ENCODE measurements around the gene KRT86.

The KRT86 gene

DNA sequence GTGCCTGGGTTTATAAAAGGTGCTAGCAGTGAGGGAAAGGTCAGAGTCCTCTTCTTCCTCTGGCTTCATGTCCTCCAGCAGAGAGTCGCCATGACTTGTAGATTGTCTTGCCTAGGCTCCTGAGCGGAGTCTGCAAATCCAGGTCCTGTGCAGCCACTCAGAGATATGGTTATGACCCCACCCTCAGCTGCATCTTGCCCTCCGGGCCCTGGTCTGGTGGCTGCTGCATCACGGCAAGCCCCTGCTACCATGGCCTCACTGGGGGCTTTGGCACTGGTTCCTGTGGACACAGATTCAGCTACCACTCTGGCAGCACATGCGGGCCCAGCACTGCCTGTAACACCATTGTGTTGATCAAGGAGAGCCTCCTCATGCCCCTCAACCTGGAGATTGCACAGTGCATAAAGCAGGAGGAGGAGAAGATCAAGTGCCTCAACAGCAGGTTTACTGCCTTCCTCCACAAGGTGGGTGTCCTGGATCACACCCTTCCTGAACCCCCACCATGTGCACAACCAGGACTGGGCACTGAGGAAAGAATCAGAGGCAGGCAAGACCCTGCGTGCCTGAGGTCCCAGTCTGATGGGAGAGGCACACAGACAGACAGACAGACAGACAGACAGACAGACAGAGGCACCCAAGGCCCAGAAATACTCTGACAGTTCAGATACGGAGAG, 10.5 kb upstream of the KRT86 start:
- DNase-seq (ENCODE audit: insufficient read length, low spot score), result no peak
- FAIRE-seq, result no peak

DNA sequence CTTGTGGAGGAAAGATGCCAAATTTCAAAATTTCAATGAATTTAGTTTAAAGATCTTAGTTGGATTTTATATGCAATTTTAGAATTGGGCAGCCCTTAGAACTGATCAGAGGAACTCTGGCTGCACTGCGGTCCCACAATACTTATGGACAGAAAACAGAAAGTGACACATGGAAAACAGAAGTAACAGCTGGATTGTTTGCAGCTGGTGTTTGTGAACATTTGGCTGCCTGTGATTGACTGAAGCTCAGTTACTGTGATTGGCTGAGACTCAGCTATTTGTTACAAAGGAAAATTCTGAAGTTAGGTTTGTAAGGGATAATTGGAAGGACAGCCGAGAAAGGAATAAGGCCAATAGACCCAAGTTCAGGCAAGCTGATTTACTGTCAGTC, 10.0 kb upstream of the KRT86 start:
- DNase-seq (ENCODE audit: insufficient read length, low spot score) (no peak), FAIRE-seq (no peak)

DNA sequence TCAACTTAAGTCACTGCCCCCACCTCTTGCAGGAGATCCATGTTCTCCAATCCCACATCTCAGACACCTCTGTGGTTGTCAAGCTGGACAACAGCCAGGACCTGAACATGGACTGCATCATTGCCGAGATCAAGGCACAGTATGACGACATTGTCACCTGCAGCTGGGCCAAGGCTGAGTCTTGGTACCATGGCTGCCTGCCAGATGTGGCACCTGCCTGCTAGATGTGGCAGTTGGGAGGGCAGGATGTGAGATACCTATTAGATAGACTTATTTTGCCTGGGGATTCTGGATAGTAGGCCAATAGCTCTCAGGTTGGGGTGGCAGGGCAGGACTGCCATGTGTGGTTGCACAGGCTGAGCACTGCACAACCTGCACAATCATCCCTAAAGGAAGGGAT, 7.9 kb upstream of the KRT86 start:
- no peak for FAIRE-seq
- no peak for DNase-seq (ENCODE audit: insufficient read length, low spot score)

DNA sequence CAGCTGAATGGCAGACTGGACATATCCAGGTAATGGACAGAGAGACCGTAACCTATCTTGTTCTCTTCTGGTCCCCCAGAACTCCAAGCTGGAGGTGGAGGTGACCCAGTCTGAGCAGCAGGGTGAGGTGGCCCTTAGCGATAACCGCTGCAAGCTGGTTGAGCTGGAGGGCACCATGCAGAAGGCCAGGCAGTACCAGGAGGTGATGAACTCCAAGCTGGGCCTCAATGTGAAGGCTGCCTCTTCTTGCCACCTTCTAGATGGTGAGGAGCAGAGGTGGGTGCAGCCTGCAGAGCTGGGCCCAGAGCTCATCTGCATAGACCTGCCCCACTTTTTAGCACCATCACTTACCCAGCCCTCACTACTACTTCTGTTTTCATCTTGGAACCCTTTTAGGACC, 7.2 kb upstream of the KRT86 start:
- no peak for FAIRE-seq
- DNase-seq (ENCODE audit: insufficient read length, low spot score), result no peak

DNA sequence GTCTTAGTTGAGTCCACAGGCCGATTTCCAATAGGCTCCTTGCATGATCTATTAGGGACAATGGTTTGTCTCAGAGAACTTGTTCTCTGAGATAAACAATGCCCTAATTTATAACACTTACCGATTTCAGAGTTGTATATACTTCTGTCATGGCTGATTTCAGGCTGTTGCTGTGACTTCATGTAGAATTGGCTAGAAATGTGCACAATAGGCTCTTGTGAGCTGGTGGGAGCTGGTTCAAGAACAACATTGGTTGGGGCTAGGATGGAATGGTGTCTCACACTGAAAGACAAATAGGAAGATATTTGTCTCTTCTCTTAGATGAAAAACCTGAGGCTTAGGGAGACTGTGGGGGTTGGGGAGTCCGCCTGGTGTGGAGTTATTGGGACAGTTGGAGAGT, 6.7 kb upstream of the KRT86 start:
- FAIRE-seq, result no peak
- DNase-seq (ENCODE audit: insufficient read length, low spot score), result no peak

DNA sequence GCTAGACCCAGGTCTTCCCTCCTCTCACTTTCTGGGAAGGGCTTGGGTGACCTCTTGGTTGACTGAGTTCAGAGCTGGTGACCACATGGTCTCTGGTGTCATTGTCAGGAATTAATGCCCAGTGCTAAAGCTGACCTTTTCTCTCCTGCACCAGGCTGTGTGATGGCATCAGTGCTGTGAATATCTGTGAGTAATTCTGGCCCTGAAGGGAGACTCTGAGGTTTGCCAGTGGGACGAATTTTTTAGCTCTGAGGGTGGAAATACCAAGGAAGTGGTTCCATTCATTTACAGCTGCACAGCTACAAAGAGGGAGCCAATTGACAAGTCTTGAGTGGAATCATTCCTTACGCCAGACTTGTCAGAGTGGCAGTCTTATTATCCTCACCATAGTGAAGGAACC, 6.2 kb upstream of the KRT86 start:
- FAIRE-seq (no peak), DNase-seq (ENCODE audit: insufficient read length, low spot score) (no peak)

DNA sequence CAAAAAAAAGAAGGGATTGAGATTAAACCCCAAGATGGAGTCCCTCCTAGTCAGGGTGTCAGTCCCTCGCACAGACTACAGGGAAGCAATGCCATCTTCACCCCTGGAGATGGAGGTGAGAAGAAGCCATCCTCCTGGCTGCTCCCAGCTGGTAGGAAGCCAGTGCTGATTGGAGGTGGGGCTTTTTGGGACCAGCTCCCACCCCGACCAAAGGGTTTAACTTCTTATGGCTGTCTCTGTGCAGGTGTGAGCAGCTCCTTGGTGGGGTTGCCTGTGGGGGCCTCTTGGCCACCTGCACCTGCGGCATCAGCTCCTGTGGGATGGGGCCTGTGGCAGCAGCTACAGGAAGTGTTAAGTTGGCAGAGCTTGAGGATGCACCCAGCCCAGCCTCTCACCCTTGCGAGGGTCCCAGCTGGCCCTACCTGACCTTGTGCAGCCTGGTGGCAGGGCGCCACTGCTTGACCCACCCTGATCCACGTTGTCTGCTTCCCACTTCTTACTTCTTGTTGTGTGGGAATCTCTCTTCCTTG, 3.8 kb upstream of the KRT86 start:
- DNase-seq (ENCODE audit: insufficient read length, low spot score) (no peak), FAIRE-seq (no peak)

DNA sequence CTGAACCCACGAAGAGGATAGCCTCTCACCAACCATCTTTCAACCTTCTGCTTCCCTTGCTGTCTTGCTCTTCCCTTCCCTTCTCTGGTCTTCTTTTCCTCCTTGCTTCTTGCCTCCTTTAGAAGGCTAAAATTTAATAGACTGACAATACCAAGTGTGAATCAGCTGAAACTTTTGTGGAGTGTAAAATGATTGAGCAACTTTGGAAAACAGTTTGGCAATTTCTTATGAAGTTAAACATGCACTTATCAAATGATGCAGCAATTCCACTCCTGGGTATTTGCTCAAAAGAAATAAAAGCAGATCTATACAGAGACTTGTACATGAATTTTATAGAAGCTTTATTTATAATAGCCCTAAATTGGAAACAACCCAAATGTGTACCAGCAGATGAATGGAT, 3.3 kb upstream of the KRT86 start:
- DNase-seq (ENCODE audit: insufficient read length, low spot score) (no peak), FAIRE-seq (no peak)

DNA sequence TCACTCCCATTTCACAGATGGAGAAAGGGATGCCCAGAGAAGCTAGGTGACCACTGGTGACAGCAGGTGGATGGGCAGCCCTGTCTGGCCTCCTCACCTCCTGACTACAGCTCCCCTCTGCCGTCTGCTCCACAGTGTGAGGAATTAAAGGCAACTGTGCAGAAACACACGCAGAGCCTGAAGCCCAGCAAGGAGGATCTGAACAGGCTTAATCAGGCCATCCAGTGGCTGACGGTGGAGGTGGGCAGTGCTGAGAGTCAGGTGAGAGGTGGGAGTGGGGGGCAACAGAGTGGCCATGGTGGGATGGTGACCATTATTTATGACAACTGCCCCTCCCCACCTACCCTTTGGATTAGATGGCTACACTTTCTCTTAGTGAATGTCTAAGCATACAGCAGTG, 1.2 kb downstream of the KRT86 start:
- FAIRE-seq, result no peak
- DNase-seq (ENCODE audit: insufficient read length, low spot score), result no peak

DNA sequence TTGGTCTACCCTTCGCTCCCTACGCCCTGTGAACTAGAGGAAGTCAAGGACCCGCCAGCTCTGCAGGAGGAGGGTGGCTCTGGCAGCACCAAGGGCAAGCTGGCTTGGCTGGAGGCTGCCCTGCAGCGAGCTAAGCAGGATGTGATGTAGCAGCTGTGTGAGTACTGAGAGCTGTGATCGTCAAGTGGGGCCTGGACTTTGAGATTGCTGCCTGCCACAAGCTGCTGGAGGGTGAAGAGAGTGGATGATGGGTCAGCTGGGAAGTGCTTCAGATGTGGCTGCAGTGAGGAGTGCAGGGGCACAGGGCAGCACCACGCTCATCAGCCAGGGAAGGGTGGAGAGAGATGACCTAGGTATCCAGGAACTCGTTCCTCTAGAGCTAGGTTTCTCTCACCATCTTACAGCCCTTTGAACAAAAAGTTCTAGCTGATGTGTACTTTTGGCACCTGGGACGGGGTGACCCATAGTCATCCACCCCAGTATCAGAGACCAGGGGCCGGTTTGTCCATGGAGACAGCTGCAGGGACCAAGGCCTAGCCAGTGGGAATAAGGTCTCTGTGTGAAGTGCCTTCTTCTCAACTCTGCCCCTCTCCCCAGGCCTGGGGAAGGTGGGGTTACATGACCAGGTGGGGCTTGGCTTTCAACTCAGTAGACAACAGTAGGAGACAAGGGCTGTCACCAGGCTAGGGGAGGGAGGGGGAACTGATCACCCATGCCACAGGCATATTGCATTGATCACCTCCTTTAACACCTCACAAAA, 3.2 kb downstream of the KRT86 start:
- DNase-seq (ENCODE audit: insufficient read length, low spot score), result no peak
- no peak for FAIRE-seq

DNA sequence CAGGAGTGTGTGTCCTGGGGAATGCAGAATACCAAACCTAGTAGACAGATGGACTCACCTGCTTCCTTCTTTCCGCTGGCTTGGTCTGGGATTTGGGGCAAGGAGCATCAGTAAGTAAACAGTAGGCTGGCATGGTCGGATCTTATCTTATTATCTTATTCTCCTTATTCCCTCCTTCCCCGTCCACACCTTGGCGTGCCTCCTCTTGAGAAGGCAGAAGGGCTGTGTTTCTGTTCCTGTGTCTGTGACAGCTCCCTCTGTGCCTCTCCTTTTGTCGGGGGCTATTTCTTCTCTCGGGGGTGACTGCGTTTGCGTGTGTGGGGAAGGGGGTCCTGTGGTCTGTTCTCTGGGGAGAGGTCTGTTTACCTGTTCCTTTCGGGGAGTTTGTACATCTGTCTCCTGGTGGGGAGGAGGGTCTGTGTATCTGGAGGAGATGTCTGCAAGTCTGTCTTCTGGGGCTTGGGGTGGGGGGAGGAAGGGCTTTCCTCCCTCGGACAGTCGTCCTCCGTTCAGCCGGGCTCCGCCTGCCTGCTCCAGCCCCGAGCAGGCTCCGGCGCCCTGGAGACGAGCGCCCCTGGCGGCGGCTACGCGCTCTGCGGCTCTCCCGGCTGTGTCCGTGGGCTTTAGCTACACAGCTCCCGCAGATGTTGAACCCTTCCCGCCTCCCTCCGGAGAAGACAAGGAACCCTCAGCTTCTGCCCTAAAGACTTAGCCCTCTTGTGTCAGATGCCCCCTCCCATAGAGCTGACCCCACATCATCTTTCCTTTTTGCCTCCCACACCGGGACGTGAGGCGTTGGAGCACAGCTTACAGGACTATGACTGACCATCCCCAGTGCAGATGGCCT, 4.4 kb downstream of the KRT86 start:
- DNase-seq (ENCODE audit: insufficient read length, low spot score) (peak; percentile 84), FAIRE-seq (peak; percentile 54)

DNA sequence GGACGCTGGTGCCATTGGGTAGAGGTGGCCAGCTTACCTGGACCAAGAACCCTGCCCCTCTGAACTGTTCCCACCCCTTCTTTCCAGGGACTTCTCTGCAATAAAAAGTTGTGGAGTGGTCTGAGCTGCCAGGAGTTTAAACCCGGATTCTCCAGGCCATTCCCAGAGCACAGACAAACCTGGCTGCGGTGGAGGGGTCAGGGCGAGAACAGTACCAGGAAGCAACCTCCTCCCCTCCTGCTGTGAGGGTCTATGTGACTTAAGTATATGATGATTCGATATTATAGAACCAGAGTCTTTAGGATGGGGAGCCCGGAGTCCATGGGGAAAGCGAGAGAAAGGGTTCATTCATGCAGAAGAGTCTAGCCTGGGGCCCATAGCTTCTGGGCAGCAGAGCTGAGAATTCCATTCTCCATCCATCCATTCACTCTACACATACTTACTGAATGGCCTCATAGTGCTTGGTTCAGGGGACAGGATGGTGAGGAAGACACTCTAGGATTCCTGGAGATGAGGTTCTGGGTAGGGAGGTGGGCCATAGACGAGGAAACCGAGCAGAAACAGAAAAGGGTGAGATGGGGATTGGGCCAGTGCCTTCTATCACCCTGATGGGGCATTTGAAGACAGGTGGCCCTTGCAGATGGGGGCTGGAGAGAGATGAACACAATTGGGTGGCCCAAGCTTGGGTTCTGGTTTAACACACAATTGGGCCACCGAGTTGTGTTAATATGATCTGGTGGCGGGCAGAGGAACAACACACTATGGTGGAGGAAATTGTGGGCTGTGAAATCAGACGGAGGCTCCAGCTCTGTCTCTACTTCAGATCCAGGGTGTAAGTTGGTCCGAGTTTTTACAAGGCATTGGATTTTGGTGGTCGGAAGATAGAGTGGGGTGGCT, 5.2 kb downstream of the KRT86 start:
- DNase-seq (ENCODE audit: insufficient read length, low spot score) (no peak), FAIRE-seq (no peak)

DNA sequence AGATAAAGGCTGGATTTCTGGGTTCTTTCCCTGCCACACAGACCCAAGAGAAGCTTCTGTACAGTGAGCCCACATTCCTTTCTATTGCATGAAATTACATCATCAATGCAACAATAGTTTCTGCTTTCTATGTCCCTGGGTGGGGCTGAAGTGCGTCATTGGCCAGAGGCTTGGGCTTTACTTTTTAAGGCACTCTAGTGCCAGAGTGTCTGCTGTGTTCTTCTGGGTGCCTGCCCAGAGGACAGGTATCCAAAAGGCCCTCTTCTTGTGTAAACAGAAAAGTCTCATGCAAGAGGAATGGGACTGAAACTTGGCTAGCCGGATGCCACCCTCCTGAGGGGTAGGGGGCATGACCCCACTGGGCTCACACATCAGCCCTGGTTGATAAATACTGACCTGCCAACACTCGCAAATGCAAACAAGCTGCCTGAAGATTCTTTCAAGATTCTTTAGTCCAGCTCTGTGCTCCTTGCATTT, 5.9 kb downstream of the KRT86 start:
- DNase-seq (ENCODE audit: insufficient read length, low spot score) (no peak), FAIRE-seq (no peak)

DNA sequence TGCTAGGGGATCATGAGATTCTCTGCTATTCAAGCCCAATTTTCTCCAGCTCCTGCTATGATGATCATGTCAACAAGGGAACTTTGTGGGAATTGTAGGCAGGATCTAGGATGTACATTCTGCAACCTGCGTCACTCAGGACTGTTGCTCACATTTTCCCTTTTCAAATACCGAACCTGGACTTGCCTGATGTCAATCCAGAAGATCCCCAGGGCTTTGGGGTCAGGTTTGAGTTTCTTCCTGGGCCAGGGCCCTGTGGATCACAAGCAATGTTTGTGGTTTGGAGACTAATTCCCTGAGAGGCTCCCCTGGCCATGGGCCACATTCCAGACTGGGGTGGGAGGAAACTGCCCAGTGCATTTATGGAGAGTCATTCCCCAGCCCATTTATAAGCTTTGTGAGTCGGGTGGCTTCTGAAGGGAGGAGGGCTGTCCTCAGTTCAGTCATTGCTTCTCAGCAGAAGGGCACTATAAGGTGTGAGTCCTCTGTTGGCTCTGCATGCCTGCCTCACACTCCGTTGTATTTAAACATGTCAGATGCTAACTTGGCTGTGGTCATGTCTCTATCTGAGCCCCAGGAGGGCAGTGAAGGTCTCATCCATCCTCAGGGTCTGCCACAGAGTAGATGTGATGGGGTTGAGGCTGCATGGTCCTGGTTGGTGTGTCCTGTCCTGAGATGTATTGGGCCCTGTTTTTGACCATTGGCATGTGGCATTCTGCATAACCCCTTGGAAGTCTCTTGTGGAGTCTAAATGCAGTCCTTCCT, 6.5 kb downstream of the KRT86 start:
- DNase-seq (ENCODE audit: insufficient read length, low spot score) (no peak), FAIRE-seq (no peak)

DNA sequence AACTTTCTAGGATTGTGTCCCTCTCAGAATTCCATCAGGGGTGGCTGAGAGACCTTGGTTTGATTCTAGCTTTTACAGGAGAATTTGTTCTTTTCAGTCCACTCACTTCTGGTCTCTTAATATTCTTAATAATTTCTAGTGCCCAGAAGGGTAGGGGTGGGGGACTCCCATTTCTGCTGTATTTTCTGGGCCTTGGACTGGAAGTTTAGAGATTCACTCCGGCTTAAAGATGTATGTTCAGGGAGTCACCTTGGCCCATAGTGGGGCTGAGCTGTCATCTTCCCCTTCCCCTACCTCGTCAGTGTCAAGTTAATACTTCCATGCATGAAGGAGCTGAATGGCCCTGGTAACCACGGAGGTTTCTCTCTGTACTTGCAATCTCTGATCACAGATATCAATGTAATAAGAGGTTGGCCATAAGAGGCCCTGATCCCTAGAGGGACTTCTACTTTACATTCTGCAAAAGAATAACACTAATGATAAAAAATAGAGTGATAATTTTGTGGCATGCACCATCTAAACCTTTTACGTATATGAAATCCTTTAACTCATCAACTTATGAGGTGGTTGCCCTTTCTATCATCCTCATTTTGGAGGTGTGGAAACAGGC, 10.2 kb downstream of the KRT86 start:
- DNase-seq (ENCODE audit: insufficient read length, low spot score) (no peak), FAIRE-seq (no peak)

DNA sequence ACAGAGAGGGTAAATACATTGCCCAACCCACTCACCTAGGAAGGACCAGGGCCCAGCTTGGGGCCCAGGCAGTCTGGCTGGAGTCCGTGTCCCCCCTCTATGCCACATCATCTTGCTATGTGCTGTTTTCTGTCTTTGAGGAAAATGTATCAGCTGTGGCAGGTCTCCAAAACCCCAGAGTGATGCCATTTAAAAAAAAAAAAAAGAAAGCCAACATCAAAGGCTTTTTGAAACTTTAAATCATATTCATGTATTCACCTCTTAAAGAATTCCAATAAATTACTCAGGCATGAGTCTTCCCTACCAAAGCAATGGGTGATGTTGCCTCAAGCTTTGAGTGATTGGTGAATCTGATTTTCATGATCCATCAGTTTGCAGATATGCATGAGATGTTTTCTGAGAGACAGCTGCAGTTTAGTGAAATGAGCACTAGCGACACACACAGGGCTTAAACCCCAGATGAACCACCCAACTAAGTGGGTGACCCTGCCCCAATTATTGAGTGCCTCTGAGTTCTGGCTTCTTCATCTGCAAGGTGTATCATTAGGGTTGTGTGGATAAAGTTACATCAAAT, 10.8 kb downstream of the KRT86 start:
- DNase-seq (ENCODE audit: insufficient read length, low spot score), result no peak
- FAIRE-seq, result no peak

DNA sequence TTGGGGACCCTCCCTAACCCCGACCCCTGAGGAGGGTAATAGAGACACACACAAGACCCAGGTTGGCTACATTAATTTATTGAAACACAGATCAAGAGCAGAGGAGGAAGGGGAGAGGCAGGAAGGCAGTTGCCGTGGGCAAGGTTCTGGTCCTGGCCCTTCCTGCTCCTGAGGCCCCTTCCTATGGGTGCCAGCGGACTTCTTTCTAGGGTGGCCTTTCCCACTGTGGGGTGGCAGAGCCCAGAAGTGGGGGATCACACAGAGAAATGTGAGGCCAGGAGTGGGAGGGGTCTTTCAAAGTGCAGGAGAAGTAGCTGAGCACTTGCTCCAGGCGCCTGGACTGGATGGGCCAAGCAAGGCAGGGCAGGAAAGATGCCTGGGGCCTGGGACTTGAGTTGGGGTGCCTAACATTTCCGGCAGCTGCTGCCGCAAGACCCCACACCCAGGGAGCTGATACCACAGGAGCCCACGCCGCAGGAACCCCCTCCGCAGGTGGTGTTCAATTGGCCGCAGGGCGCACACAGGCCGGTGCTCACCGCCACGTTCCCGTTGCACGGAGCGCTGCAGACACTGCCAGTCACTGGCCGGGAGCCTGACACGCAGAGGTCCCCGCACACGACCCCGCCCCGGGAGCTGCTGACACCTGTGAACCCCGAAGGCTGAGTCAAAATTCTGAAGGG, 11.5 kb downstream of the KRT86 start:
- FAIRE-seq, result no peak
- no peak for DNase-seq (ENCODE audit: insufficient read length, low spot score)

Measured in GM19239 (cell line).